HG02885 (cell line): ENCODE results near the gene FMO5.
"Not testable (repeated sequence)": the region's sequence is repeated elsewhere in the genome, so short reads cannot be mapped to it uniquely, and the experiment has no call there.

Experiments
- ATAC-seq: cut with Tn5 transposase; IDR thresholded peaks from one replicate; pipeline ENCODE4 v1.9.1; 2021; ENCODE audit warnings: mild to moderate bottlenecking; ENCODE audit not compliant: unreplicated experiment, poor library complexity

FMO5 gene

DNA sequence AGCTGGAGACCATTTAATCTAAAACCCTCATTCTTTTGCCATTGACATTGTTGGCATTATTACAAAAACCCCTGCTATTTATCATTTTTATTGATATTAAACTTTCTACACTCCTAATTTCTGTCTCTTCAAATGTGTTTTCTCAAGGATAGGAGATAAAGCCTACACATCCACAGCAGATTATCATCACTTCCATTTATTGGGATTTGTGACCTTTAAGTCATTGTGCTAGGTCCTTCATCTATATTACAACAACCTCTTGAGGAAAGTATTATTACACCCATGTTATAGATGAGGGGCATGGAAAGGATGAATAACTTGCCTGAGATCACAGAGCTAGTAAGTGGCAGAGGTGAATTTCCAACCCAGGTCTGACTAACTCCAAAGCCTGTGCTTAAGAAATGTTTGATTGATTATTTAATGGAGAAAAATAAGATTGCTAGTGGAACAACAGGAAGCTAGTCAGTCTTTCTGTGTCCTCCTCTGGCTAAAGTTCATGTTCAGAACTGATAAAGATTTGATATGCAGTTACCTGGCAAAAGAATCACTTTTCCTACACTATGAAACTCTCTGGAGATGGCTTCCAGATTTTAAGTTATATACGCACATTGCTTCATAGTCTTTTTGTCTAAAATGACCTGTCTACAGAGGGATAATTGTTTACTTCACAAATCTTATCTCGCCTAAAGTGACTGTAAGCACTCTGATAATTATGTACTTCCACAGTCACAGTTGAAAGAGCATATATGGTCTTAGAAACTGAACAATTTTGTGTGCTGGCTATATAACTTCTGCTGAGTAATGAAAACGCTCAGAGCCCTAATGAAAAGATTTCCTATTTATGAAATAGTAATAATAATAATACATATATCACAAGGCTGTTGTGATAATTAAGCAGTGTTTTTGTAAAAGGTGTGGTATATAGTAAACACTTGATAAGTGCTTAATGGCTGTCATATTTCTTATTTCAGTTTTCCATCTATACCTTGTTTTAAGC, 15.0 kb downstream of the FMO5 start:
- no peak for ATAC-seq

DNA sequence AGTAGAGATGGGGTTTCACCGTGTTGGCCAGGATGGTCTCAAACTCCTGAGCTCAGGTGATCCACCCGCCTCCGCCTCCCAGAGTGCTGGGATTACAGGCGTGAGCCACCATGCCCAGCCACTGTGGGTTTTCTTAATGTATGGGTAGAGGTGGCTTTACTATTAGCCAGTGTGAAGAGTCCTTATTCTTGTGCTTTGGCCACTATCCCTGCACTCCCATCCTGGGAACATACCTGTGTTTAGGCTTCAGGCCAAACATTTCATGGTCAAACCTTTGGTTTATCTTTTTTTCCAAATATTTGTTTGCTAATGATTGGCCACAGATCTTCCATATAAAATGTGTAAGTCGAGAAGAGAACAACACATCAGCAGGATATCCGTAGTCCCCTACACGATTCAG, 16.5 kb downstream of the FMO5 start:
- ATAC-seq, result no peak

- ATAC-seq, result no peak
Measured at GRCh38 chr1:147207192-147207591, 17.9 kb downstream of the FMO5 start.

- no peak for ATAC-seq
Measured at GRCh38 chr1:147204080-147204479, 21.1 kb downstream of the FMO5 start.

- no peak for ATAC-seq
Measured at GRCh38 chr1:147202576-147202975, 22.6 kb downstream of the FMO5 start.

- no peak for ATAC-seq
Measured at GRCh38 chr1:147201786-147202185, 23.4 kb downstream of the FMO5 start.

- no peak for ATAC-seq
Measured at GRCh38 chr1:147201276-147201675, 23.9 kb downstream of the FMO5 start.

GRCh38 chr1:147197324-147197723, 27.8 kb downstream of the FMO5 start:
- not testable (repeated sequence) for ATAC-seq

GRCh38 chr1:147189514-147189913, 35.6 kb downstream of the FMO5 start:
- no peak for ATAC-seq

DNA sequence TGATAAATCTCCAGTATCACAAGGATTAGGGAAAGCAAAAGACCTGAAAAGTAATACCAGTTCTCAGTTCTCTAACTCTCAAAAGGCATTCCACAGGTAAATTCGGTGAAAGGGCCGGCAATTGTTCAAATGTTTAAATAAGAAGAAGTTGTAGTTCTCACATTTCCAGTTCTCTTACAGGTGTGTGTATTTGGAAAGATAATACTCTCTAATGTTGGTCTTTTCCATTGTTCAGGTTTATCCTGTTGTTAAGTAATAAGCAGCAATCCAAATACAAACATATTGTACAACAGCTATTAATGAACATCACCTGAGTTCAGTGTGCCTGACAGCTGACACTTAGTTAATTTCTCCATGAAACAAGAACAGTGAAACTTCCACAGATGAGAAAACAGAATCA, 39.7 kb downstream of the FMO5 start:
- no peak for ATAC-seq

- no peak for ATAC-seq
Measured at GRCh38 chr1:147177611-147178380, 47.3 kb downstream of the FMO5 start.

GRCh38 chr1:147172168-147173016, 52.7 kb downstream of the FMO5 start, which contains the start of gene PRKAB2:
TSS of gene PRKAB2 (minus strand) at chr1:147172470. CDS start at chr1:147172144, 326 bp downstream.
- peak; percentile 88 for ATAC-seq

DNA sequence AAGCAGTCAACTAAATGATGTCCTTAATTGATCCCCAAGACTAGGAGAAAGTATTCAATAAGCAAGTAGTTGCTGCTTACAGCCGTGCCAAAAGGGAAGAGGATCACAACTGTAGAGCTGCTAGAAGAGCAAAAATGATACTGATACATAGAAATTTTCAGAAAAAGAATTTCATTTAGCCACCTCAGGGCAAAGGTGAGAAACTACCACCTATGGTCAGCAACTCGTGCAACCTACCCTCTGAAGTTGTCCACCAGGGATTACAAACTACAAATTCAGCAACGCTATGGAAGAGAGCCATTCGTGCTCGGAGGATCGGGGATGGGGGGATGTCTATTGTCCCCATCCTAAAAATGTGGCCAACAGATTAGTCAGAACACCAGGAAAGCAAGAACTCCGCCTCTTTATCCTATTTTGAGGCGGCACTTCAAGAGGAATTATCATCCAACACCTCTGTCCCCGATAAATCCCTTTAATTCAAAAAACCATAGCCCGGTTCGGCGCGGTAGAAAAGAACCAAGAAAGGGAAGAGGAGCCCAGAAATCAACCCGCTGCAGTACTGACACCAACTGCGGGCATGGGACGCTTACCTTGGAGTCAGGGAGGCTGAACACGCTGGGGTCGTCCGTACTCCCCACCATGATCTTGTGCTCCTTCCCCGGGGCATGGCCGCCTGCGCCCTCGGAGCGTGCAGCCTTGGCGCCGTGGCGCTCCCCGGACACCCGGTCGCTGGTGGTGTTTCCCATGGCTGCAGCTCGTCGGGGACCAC, 53.6 kb downstream of the FMO5 start:
- ATAC-seq, result no peak

GRCh38 chr1:147169840-147170674, 55.1 kb downstream of the FMO5 start:
- no peak for ATAC-seq

- no peak for ATAC-seq
Measured at GRCh38 chr1:147169171-147169570, 56.0 kb downstream of the FMO5 start.

GRCh38 chr1:147168626-147169058, 56.5 kb downstream of the FMO5 start:
- ATAC-seq, result no peak

GRCh38 chr1:147167365-147167764, 57.8 kb downstream of the FMO5 start:
- ATAC-seq, result no peak

- ATAC-seq, result no peak
Measured at GRCh38 chr1:147163019-147163418, 62.1 kb downstream of the FMO5 start.

GRCh38 chr1:147162093-147162492, 63.0 kb downstream of the FMO5 start:
- ATAC-seq, result no peak
